Epithelial cell of esophagus (primary cell): ENCODE data around the gene MAGEA11.
"Not testable (repeated sequence)": the region's sequence is repeated elsewhere in the genome, so short reads cannot be mapped to it uniquely, and the experiment has no call there.

Source experiments
- DNase-seq: peaks from one replicate; pipeline ENCODE4 v3.0.0; 2010; ENCODE audit warnings: low read depth
- H3K4me3 ChIP-seq: 2 replicates; pipeline ENCODE4 v1.5.1; 2011; ENCODE audit warnings: mild to moderate bottlenecking, low read length, control low read depth
- CTCF ChIP-seq: IDR thresholded peaks from 2 replicates; pipeline ENCODE4 v1.5.1; 2011; ENCODE audit warnings: low read depth, mild to moderate bottlenecking, low read length, control low read depth, inconsistent platforms; ENCODE audit not compliant: insufficient read depth; ENCODE audit errors: missing control alignments

MAGEA11 gene

GRCh38 chrX:149758068-149758714, 46.3 kb downstream of the MAGEA11 start:
- no peak overlapping the region for H3K4me3 ChIP-seq
- DNase-seq, result no peak
- TF ChIP-seq CTCF, result no peak

- not testable (repeated sequence) for DNase-seq
These were observed 46.8 kb downstream of the MAGEA11 start for GRCh38 chrX:149758715-149759078.

GRCh38 chrX:149759824-149760223, 48.0 kb downstream of the MAGEA11 start:
- DNase-seq, result no peak
- no peak for TF ChIP-seq CTCF
- H3K4me3 ChIP-seq, result no peak overlapping the region

More at GRCh38 chrX:149758715-149759078, 46.8 kb downstream of the MAGEA11 start:
- H3K4me3 ChIP-seq, result not testable (repeated sequence)

- no peak for DNase-seq
- no peak overlapping the region for H3K4me3 ChIP-seq
- no peak for TF ChIP-seq CTCF
These were observed 49.1 kb downstream of the MAGEA11 start for GRCh38 chrX:149760965-149761364.

GRCh38 chrX:149761858-149762674, 50.2 kb downstream of the MAGEA11 start:
- not testable (repeated sequence) for H3K4me3 ChIP-seq, DNase-seq

GRCh38 chrX:149762696-149763614, 51.1 kb downstream of the MAGEA11 start:
- DNase-seq, result no peak
- TF ChIP-seq CTCF, result no peak

More at GRCh38 chrX:149762696-149763614, 51.1 kb downstream of the MAGEA11 start:
- H3K4me3 ChIP-seq, result no peak overlapping the region
